GM12878 (cell line): Measurements from ENCODE around the gene ZNF526. TPM values are rescaled to one million over a fixed set of nuclear protein-coding genes. Genes with fewer than 3 reads are reported as not detected.

Experiments used
- ATAC-seq: fragments of 200-7000 bp; cut with Tn5 transposase; 3 replicates; pipeline ENCODE4 v1.9.1; 2020; ENCODE audit warnings: mild to moderate bottlenecking, moderate library complexity
- BruUV-seq: library from RNA; stranded (reverse); fragments of 400-500 nt; replicated peaks from 2 replicates; lab custom pipeline; 2021; lab: Mats Ljungman, UMichigan
- CTCF ChIA-PET: fragments of 300-600 bp; sonication (Branson Sonifier 250); formaldehyde crosslinking; extraction: SDS; loops from one replicate; lab custom pipeline; 2021; ENCODE audit warnings: inconsistent platforms; lab: Yijun Ruan, JAX
- POLR2A ChIA-PET: fragments of 350-600 bp; formaldehyde crosslinking; extraction: SDS; loops from one replicate; lab custom pipeline; 2021; ENCODE audit warnings: inconsistent platforms; lab: Charles Lee
- RAD21 ChIA-PET: fragments of 300-600 bp; sonication (Branson Sonifier 250); formaldehyde crosslinking; loops from one replicate; lab custom pipeline; 2023; ENCODE audit warnings: antibody characterized with exemption; ENCODE audit not compliant: unreplicated experiment; lab: Charles Lee
- SMC1A ChIA-PET: fragments of 300-600 bp; sonication (Branson Sonifier 250); formaldehyde crosslinking; loops from one replicate; lab custom pipeline; 2023; ENCODE audit not compliant: unreplicated experiment, uncharacterized antibody; lab: Charles Lee
- DNase-seq: peaks from one replicate; pipeline ENCODE4 v3.0.0-alpha.2; 2011; ENCODE audit warnings: low read depth, low spot score
- FAIRE-seq: peaks from 3 replicates; lab custom pipeline; 2011; peaks lifted over from hg19 to GRCh38; lab: Jason Lieb, UNC
- H2AFZ ChIP-seq: 2 replicates; pipeline ENCODE4 v1.6.0; 2011; ENCODE audit warnings: low read depth, low read length, control low read depth; ENCODE audit not compliant: control insufficient read depth
- H3K27ac ChIP-seq: 2 replicates; pipeline ENCODE4 v1.5.1; 2011; ENCODE audit warnings: control low read depth; ENCODE audit not compliant: control insufficient read depth, insufficient read depth
- H3K27me3 ChIP-seq, 2 experiments: replicated peaks in 1 of 2; 2 replicates each; pipeline versions ENCODE4 v1.6.0 to v1.6.1; 2011; ENCODE audit warnings: low read length in 1 of 2; ENCODE audit not compliant: control insufficient read depth in 2 of 2, insufficient read depth in 2 of 2
- H3K36me3 ChIP-seq, 2 experiments: 2 replicates each; pipeline ENCODE4 v1.5.1; 2011; ENCODE audit warnings: low read length in 1 of 2; ENCODE audit not compliant: control insufficient read depth in 2 of 2, insufficient read depth in 2 of 2
- H3K4me1 ChIP-seq: 2 replicates; pipeline ENCODE4 v1.6.1; 2011; ENCODE audit warnings: mild to moderate bottlenecking, low read length, moderate library complexity, mixed read lengths; ENCODE audit not compliant: control insufficient read depth, insufficient read depth
- H3K4me2 ChIP-seq: 2 replicates; pipeline ENCODE4 v1.6.0; 2011; ENCODE audit warnings: control low read depth; ENCODE audit not compliant: control insufficient read depth, insufficient read depth
- H3K4me3 ChIP-seq: fragments of 200-600 bp; sonication (generic); 2 replicates; pipeline ENCODE4 v1.5.1; 2016
- H3K79me2 ChIP-seq: 2 replicates; pipeline ENCODE4 v1.6.0; 2011; ENCODE audit warnings: low read length; ENCODE audit not compliant: control insufficient read depth, insufficient read depth
- H3K9ac ChIP-seq: 2 replicates; pipeline ENCODE4 v1.8.0; 2011; ENCODE audit warnings: low read length, control low read depth, mixed read lengths; ENCODE audit not compliant: control insufficient read depth, insufficient read depth
- H3K9me3 ChIP-seq: replicated peaks from 3 replicates; pipeline ENCODE4 v1.5.1; 2011; ENCODE audit warnings: mild to moderate bottlenecking, low read length; ENCODE audit not compliant: control insufficient read depth, insufficient read depth
- H4K20me1 ChIP-seq: 2 replicates; pipeline ENCODE4 v1.6.0; 2011; ENCODE audit not compliant: control insufficient read depth, insufficient read depth
- ATF3 ChIP-seq: IDR thresholded peaks from 2 replicates; pipeline ENCODE4 v1.6.1; 2011; ENCODE audit warnings: low read depth, mild to moderate bottlenecking, low read length, moderate library complexity, borderline replicate concordance; ENCODE audit errors: extremely low read depth
- ATF7 ChIP-seq: fragments of 450-650 bp; IDR thresholded peaks from 2 replicates; pipeline ENCODE4 v1.6.1; 2016; ENCODE audit warnings: low read depth, mild to moderate bottlenecking
- BMI1 ChIP-seq: fragments of 450-650 bp; IDR thresholded peaks from 2 replicates; pipeline ENCODE4 v1.6.1; 2016; ENCODE audit warnings: mild to moderate bottlenecking, moderate library complexity, borderline replicate concordance
- E2F4 ChIP-seq: IDR thresholded peaks from 2 replicates; pipeline ENCODE4 v1.6.1; 2012; ENCODE audit warnings: low read depth, low read length, improper control_type of control experiment
- EED ChIP-seq: sonication (generic); IDR thresholded peaks from 2 replicates; pipeline ENCODE4 v1.6.1; 2016; ENCODE audit warnings: antibody characterized with exemption, low read depth
- ESRRA ChIP-seq: IDR thresholded peaks from 2 replicates; pipeline ENCODE4 v1.6.1; 2012; ENCODE audit warnings: mild to moderate bottlenecking, low read length, improper control_type of control experiment
- IRF3 ChIP-seq: fragments of 450-650 bp; IDR thresholded peaks from 2 replicates; pipeline ENCODE4 v1.6.1; 2014; ENCODE audit warnings: mild to moderate bottlenecking
- KDM1A ChIP-seq: fragments of 200-600 bp; sonication (generic); IDR thresholded peaks from 2 replicates; pipeline ENCODE4 v1.6.1; 2016; ENCODE audit warnings: borderline replicate concordance
- POLR2AphosphoS2 ChIP-seq: IDR thresholded peaks from 2 replicates; pipeline ENCODE4 v1.6.1; 2011; ENCODE audit warnings: low read depth, mild to moderate bottlenecking, low read length, improper control_type of control experiment, moderate library complexity
- POU2F2 ChIP-seq: IDR thresholded peaks from 3 replicates; pipeline ENCODE4 v1.6.1; 2011; ENCODE audit warnings: low read depth, mild to moderate bottlenecking, low read length, borderline replicate concordance
- RCOR1 ChIP-seq: conservative IDR thresholded peaks from 2 replicates; pipeline ENCODE4 v1.6.1; 2012; ENCODE audit warnings: low read depth, low read length, improper control_type of control experiment
- SP1 ChIP-seq: IDR thresholded peaks from one replicate; pipeline ENCODE4 v1.6.1; 2011; ENCODE audit warnings: low read depth, low read length
- USF2 ChIP-seq: IDR thresholded peaks from 2 replicates; pipeline ENCODE4 v1.6.1; 2011; ENCODE audit warnings: low read depth, low read length, improper control_type of control experiment, borderline replicate concordance
- ZNF217 ChIP-seq: fragments of 450-650 bp; IDR thresholded peaks from 2 replicates; pipeline ENCODE4 v1.6.1; 2017; ENCODE audit warnings: antibody characterized with exemption, mild to moderate bottlenecking
- WGBS: methylation state at CpG from one replicate; pipeline ENCODE4 v1.1.6; 2016; ENCODE audit warnings: low lambda C conversion rate; ENCODE audit not compliant: insufficient replicate concordance, insufficient coverage; ENCODE audit errors: missing lambda C conversion rate; 5-methylcytosine and 5-hydroxymethylcytosine counted together
- in situ Hi-C: fragments of 300-500 bp; cut with MboI; formaldehyde crosslinking; loops from 9 replicates; pipeline ENCODE4 v1.14.3; 2018; ENCODE audit warnings: mixed read lengths
- intact Hi-C: fragments of 100-400 bp; cut with micrococcal nuclease; formaldehyde crosslinking; loops from one replicate; pipeline ENCODE4 v1.14.2; 2022; ENCODE audit not compliant: unreplicated experiment
- polyA plus RNA-seq, 11 experiments: library from polyadenylated mRNA; depleted of rRNA in 4 of 11; unstranded in 6 of 11; stranded (reverse) in 5 of 11; fragments of >200 nt; fragmentation: Nextera tagmentation in 4 of 11; fragmentation: Illumina TruSeq in 1 of 11; extraction: Ambion mirVana in 4 of 11; extraction: Trizol in 1 of 11; gene quantifications; 1 replicate in 1 of 11; 2 replicates in 10 of 11; pipeline versions ENCODE4 v1.2.1 to v1.2.3, GENCODE V29; 2011 to 2016; ENCODE audit warnings: inconsistent platforms in 2 of 11, missing spikeins in 2 of 11, low read depth in 1 of 11
- total RNA-seq, 4 experiments: library from RNA; depleted of rRNA in 3 of 4; stranded (reverse); fragments of >200 nt in 3 of 4; fragmentation: Illumina TruSeq in 1 of 4; extraction: Trizol in 1 of 4; gene quantifications; 2 replicates each; pipeline versions ENCODE4 v1.2.1 to v1.2.3, GENCODE V29; 2013 to 2021

ZNF526 gene
- total and polyA plus RNA-seq, 10 of the 15 experiments (the other 5 are each of a cell fraction or from before 2014, with no cell fraction given) = 1.8 to 18.3 (median 5.5) TPM

- BruUV-seq = no TSS peak
- Histone ChIP-seq H3K9me3 (no peaks in the 10 kb centered on the region; the same call in 2 of the 3 replicates), H3K9ac (peak overlapping the region; percentile 73), H3K36me3 (peaks cover 18 to 32% of the 10 kb centered on the region in 2 experiments), H3K4me3 (peak overlapping the region; percentile 56), H3K27me3 (no peaks in the 10 kb centered on the region), H3K27ac (peak overlapping the region; percentile 95), H2AFZ (peak overlapping the region; percentile 15), H3K4me1 (peaks cover 58% of the 10 kb centered on the region), H4K20me1 (no peaks in the 10 kb centered on the region), H3K79me2 (peaks cover 9% of the 10 kb centered on the region), H3K4me2 (peak overlapping the region; percentile 90)
- ChIA-PET CTCF (interaction anchor here (0.9 to 2.7 kb wide), 10 partner anchors 16 to 244 kb away, joined by 3 to 11 read pairs (median 4); partner anchors contain the start of genes DEDD2, GSK3A and ZNF526), POLR2A (interaction anchor here (0.7 to 3.4 kb wide), 6 partner anchors 11 to 126 kb away, joined by 3 to 22 read pairs (median 4); partner anchors contain the start of genes DEDD2, GSK3A, POU2F2 and ZNF574), SMC1A (interaction anchor here (0.6 to 6.0 kb wide), 9 partner anchors 11 to 80 kb away, joined by 3 to 23 read pairs (median 4); partner anchors contain the start of genes DEDD2 and ZNF526), RAD21 (interaction anchor here (1.0 to 4.6 kb wide), 4 partner anchors 15 to 78 kb away, joined by 3 to 20 read pairs (median 4); partner anchors contain the start of gene POU2F2)
- DNase-seq = peak; percentile 68
- 0% methylated on average over 6 of the region's 6 CpGs for WGBS
- FAIRE-seq = peak; percentile 86
- ATAC-seq = peak; percentile 73
- intact Hi-C loops = loop anchor here (2.0 kb wide), 1 partner anchor 15 kb away; the partner anchor contains the start of gene DEDD2
- in situ Hi-C loops = no loop called here
- no peak for TF ChIP-seq IRF3
- TF ChIP-seq POLR2AphosphoS2 = no peak
- TF ChIP-seq KDM1A = no peak
- TF ChIP-seq E2F4 = no peak
- TF ChIP-seq RCOR1 = peak; percentile 87; the same call in 1 of the 2 replicates
- peak; percentile 79; the same call in 1 of the 2 replicates for TF ChIP-seq ZNF217
- TF ChIP-seq ATF3 = no peak
- no peak for TF ChIP-seq USF2
- no peak for TF ChIP-seq BMI1
- TF ChIP-seq EED = peak; percentile 85
- TF ChIP-seq SP1 = peak; percentile 38
- TF ChIP-seq ESRRA = no peak; the same call in 1 of the 2 replicates
- TF ChIP-seq ATF7 = peak; percentile 39; the same call in 1 of the 2 replicates
- peak; percentile 14; the same call in 1 of the 3 replicates for TF ChIP-seq POU2F2
Observed at GRCh38 chr19:42201489-42202289, 18.4 kb upstream of the ZNF526 start.
